HG02885 (cell line): ENCODE measurements around the gene TMEM266.

Experiments used
- ATAC-seq: cut with Tn5 transposase; IDR thresholded peaks from one replicate; pipeline ENCODE4 v1.9.1; 2021; ENCODE audit warnings: mild to moderate bottlenecking; ENCODE audit not compliant: unreplicated experiment, poor library complexity

Gene TMEM266

DNA sequence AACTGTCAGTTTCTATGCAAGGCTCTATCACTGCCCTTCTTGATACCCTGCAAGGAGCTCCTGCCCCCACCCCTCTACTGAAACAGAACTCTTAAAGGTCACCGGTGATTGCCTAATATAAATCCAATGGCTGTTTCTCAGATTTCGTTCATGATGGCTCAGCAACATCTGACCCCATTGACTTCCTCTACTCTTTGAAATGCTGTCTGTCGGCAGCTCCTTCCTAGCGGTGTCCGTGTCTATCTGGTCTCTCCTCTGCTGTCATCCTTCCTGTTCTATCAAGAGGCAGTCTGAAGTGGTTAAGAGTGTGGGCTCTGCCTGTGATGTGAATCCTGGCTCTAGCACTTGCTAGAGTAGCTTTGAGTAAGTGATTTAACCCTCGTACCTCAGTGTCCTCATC, 5.5 kb downstream of the TMEM266 start:
- no peak for ATAC-seq

DNA sequence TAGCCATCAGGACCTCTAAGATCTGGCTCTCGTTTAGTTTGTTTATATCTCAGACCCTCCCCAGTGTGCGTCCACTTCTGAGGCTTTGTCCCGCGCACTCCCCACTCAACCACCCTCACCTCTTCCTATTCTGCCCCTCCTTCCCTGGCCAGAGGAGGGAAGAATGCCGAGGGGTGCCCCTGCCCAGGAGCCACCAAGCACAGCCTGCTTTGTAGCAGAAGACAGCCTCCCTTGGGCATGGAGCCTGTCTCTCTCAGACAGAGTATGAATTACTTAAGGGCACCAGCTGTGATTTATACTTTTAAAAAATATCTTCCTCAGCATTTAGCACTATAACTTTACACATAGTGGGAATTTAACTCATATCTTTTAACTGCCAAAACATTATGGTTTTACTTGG, 6.0 kb downstream of the TMEM266 start:
- ATAC-seq, result no peak

DNA sequence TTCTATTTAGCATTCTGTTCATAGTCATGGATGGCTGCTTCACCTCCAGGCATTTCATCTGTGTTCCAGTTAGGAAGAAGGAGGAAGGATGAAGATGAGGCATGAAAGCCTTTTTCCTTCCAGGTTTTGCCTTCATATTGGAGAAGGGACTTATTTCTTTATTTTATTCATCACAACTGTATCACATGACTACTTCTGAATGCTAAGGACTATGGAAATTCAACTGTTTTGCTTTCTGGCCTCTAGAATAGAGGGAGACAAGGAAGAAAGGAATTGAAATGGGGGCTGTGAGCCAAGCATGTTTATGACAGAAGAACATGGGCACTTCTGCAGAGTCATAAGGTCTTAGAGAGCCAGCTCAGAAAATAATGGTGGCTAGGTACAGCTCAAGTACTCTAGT, 10.4 kb downstream of the TMEM266 start:
- ATAC-seq, result no peak

DNA sequence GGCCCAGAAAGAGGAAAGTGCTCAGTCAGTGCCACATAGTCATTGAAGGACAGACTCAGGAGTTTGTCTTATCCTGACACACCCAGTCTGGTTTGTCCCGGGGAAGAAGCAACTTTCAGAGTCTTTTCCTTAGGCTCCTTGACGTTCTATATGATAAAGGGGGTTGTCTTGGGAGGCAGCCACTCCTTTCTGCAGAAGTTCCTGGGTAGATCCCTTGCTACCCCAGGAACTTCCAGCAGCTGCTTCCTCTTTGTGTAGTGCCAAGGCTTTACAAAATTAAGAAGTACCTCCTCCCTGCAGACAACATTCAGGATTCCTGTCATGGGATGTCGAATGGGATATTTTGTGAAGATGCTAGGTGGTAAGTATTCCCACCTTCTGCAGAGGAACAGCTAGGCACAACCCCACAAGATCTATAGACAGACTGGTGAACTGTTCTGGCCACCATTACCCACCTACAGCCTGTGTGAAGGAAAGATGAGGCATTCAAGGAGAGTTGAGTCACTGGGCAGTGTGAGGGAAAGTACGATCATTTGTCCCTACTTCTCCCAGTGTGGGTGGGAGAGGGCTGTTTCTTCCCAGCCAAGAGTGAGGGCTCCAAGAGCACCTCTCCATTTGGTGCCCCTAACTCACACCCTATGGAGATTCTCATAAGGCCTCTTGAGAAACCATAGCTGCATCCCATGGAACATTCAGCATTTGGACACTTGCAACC, 11.3 kb downstream of the TMEM266 start:
- ATAC-seq, result no peak

DNA sequence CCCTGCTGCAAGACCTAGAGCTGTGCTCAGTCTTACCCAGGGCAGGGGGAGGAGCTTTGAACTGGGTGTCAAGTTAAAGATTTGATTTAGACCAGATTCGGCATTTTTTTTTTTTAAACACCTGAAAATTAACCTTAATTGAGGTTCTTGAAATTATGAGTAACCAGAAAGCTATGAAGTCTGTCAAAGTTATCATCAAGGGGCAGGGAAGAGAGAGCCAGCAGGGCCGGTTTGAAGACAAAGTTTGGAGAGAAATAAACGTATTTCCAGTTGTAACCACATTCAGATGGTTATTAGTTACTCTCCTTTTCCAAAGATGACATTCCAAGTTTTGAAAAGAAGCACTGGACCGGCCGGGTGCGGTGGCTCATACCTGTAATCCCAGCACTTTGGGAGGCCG, 12.0 kb downstream of the TMEM266 start:
- ATAC-seq, result no peak

DNA sequence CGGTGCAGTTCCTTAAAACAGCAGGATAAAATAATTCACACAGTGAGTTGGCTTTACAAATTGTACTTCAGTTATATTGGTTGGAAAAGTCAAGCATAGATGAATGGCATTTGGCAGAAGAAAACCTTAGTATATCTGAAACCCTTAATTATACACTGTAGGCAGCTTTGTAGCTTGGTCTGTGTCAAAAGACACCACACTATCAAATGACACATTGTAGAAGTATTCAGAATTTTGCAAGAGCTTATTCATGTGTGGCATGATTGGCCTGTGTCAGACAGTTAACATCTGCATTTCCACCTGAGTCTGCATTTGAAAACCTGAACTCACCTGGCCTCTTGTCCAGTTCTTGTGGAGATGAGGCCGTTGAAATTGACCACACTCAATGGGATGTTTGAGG, 13.8 kb downstream of the TMEM266 start:
- no peak for ATAC-seq

DNA sequence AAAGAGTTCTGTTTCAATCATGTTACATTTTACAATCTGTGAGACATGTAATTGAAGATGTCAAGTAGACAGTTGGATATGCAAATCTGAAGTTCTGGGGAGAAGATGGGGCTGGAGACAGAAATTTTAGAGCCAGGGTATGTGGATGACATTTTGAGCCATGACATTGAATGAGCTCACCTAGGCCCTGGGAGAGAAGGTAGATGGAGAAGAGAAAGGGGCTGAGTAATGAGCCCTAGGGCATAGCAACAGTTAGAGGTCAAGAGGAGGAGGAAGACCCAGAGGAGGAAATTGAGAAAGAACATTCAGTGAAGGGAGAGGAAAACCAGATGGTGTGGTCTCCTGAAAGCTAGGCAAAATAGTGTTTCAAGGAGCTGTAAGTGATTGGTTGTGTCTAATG, 15.3 kb downstream of the TMEM266 start:
- no peak for ATAC-seq

DNA sequence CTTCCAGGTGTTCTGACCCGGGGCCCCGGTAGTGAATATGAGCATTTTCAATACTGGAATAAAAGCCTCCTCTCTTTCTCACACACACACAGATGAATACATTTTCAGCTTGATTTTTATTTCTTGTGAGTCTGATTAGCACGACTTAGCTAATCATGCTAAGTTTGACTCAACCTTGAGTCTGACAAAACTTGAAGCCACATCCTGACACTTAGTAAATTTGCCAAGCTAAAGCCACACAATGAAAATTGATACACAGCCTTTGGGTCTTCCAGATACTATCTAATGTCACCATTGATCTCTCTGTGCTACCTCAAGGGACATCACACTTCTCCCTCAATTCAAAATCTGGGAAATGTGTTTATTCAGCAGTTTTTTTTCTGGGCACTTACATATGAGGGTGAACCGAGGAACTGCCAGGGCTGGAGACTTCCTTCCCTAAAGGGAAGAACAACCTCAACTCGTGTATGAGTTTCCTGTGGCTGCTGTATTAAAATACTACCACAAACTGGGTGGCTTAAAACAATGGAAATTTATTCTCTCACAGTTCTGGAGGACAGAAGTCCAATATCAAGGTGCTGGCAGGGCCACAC, 18.6 kb downstream of the TMEM266 start:
- ATAC-seq, result no peak

DNA sequence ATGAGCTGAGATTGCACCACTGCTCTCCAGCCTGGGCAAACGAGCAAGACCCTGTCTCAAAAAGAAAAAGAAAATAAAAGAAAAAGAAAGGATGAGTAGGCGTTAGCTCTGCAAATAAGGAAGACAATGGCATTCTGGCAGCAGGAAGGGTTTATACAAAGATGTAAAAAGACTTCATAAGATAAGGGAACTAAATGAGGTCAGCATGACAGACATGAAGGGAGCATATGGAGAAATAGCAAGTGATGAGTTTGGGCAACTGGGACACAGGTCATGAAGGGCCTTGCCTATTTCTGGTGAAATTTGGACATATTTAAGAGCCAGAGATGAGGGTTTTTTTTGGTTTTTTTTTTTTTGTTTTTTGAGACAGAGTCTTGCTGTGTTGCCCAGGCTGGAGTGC, 24.5 kb downstream of the TMEM266 start:
- ATAC-seq, result no peak

DNA sequence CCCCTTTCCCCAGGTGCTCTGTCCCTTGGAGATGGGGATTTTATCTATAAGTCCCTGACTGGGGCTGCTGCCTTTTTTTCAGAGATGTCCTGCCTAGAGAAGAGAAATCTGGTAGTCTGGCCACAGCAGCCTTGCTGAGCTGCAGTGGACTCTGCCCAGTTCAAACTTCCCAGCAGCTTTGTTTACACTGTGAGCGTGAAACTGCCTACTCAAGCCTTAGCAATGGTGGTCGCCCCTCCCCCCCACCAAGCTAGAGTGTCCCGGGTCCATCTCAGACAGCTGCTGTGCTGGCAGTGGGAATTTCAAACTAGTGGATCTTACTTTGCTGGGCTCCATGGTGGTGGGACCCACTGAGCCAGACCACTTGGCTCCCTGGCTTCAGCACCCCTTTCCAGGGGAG, 38.9 kb downstream of the TMEM266 start:
- no peak for ATAC-seq

DNA sequence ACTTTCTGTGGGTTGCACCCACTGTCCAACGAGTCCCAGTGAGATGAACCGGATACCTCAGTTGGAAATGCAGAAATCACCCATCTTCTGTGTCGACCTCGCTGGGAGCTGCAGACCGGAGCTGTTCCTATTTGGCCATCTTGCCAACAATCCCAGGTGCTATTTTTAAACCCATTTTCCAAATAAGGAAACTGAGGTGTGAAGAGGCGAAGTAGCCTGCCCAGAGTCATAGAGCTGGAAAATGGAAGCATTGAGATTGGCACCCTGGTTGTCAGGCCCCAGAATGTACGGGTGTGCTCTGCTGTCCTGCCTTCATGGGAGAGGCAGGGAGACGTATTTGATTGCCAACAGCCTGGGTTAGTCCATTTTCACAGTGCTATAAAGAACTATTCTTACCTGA, 39.6 kb downstream of the TMEM266 start:
- no peak for ATAC-seq

DNA sequence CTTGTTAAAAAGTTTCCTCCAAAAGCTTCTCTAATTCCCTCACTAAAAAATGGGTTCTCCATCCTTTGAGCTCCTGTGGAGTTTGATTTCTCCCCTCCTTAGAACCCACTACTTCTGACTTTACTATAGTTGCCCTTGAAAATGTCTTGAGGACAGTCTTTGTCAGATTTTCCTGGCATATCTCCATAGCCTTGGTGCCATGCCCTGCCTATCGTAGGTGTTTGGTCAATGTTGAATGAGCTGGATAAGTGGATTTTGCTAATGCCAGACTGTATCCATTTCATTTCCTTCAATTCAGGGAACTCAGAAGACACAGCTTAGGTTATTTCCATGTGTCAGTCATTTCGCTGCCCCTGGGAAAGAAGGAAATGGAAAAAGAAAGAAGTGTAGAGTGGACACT, 40.6 kb downstream of the TMEM266 start:
- no peak for ATAC-seq

DNA sequence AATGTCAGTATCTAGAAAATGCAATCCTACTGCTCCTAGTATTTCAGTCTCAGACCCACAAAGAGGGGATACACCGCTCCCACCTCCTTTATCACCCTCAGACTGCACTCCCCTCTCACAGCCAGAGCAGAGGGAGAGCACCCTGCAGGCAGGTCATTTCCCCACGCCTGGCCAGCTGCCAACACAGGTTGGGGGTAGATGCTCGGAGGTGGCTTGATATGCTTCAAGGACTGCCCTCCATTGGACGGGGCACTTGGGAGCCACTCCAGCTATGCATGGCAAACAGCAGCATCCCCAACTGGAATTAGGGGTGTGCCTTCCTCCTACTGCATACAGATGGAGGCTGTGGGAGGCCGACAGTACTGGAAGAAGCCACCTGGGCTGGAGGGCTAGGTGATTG, 41.9 kb downstream of the TMEM266 start:
- no peak for ATAC-seq

DNA sequence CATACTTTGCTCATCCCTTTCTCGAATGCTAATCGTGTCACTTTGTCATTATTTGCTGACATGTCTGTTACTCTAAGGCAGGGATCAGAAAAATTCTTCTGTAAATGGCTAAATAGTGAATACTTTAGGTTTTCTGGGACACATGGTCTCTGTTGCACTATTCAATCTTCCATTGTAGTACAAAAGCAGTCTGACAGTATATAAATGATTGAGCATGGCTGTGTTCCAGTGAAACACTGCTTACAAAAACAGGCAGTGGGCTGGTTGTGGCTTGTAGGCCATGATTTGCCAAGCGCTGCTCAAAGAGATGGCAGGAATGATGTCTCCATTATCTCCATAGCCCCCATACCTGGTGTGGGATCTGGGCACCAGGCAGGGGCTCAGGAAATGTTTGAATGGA, 45.6 kb downstream of the TMEM266 start:
- no peak for ATAC-seq

DNA sequence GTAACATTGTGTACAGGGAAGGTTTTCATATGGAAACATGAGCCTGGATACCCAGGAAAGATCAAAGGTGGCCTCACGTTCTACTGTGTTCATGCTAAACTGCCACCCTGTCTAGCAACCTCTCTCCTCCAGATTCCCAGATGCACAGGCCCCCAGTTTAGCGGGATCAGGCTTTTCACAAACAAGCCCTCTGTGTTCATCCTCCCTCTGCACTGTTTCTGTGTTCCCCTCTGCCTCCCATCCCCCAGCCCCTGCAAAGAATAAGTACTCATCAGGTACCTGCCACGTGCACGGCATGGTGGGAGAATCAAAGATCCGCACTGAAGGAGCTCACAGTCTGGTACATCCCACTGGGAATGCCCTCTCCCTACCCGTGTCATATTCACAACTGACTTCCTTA, 46.1 kb downstream of the TMEM266 start:
- ATAC-seq, result no peak

DNA sequence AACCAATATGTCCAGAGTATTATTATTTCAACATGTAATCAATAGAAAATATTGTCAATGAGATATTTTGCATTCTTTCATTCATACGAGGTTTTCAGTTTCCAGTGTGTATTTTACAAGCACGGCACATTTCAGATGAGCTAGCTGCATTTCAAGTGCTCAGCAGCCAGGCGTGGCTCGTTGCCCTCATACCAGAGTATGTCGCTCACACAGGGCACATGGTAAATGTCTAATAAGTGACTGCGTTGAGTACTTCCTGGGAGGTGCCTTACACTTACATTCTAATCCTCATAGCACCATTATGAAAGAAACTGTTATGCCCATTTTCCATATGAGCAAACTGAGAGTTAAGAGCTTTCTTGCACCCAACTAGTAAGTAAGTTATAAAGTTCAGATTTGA, 47.4 kb downstream of the TMEM266 start:
- no peak for ATAC-seq

DNA sequence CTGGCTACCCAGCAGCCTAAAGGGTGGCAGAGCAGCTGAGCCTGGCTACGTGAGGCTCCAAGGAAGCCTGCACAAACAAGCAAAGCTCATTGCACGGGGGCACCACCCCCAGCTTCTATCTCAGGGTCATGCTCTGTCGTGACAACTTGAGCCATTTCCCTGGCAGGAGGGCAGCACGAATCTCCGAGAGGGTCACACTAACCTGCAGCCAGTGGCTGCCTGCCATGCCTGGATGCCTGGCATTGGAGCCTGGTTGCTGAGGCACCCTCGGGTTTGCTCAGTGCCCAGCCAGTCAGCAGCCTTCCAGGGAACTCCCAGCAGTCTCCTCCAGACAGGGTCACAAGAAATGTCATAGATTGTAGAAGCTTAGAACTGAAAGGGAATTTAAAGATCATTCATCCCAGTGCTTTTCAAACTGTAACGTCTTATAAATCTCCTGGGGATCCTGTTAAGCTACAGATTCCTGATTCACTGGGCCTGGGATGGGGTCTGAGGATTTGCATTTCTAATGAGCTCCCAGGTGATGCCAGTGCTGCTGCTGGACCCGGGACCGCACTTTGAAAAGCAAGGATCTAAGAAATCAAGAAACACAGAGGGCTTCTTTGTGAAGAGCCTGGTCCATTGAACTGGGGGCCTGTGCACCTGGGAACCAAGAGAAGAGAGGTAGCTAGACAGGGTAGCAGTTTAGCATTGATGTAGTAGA, 48.4 kb downstream of the TMEM266 start:
- ATAC-seq, result no peak

DNA sequence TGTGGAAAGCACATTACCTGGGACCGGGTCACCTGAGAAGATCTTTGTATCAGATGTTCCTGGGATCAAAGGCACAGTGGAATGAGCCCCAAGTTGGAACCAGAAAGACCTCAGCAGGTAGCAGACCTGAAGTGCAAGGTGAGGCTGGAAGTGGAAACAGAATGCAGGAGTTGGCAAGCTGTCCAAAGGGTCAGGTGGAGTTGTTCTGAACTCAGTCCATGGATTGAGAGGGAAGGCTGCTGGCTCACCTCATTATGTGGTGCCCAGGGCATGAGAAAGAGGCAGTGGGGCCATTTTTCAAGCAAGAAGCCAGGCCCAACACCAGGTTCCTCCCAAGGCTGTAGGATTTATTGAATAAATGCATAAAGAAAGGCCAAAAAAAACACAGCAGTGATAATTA, 49.3 kb downstream of the TMEM266 start:
- no peak for ATAC-seq

DNA sequence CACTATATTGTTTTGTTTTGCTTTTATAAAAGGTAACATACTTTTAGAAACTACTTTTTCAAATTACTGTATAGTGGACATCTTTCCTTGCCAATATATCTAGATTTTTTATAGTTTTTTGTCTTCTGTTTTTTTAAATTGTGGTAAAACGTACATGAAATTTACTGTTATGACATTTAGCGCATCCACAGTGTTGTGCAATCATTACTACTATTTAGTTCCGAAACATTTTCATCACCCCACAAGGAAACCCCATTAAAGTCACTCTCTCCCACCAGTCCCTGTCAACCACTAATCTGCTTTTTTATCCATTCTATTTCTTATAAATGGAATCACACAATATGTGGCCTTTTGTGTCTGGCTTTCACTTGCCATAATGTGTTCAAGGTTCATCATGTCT, 54.8 kb downstream of the TMEM266 start:
- ATAC-seq, result no peak

DNA sequence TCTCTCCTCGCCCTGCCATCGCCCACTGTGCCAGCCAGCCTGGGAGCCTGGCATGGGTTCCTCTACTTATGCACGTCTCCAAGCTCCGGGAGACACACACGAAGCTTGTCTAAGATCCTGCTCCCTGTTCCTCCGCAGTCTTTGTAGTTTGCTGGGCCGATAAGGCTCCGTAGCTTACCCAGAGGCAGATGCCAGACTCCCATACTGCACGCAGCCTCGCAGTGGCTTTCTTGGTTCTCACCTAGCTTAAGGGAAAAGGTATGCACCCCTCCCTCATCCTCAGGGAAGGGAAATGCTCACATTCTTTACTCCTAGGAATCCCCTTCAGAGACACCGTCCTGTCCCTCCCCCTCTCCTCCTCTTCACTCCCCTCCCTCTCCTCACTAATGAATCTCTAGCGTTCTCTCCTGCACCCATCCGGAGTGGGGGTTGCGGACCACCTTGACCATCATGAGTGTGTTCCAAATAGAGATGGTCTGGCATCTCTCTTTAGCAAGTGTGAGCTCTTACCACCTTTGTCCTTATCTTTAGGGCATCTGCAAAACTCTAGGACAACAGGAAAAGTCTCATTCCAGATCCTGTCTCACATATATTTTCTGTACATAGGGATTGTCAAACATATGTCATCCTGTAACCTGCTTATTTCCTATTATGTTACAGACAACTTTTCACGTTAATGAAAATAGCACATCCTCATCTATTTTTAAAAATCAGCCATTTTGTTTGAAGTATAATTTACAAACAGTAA, 56.5 kb downstream of the TMEM266 start:
- ATAC-seq, result no peak

DNA sequence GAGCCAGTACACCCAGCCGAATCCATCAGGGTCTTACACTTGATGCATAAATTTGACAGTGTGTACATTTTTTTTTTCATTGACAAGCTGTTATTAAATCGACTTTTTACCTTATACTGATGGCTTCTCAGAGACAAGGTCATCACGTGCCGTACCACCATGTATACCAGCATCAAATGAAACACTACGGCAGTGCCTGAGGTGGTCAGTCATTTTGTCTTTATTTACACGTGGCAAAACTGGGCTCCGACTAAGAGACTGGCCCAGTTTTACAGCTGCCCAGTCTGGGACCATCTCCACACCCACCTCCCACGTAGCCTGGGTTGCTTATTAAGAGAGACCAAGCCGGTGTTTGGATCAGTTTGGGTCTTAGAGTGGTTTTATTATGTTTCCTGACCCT, 57.4 kb downstream of the TMEM266 start:
- ATAC-seq, result no peak
